ENCODE data around the gene GTPBP1.

Gene GTPBP1

DNA sequence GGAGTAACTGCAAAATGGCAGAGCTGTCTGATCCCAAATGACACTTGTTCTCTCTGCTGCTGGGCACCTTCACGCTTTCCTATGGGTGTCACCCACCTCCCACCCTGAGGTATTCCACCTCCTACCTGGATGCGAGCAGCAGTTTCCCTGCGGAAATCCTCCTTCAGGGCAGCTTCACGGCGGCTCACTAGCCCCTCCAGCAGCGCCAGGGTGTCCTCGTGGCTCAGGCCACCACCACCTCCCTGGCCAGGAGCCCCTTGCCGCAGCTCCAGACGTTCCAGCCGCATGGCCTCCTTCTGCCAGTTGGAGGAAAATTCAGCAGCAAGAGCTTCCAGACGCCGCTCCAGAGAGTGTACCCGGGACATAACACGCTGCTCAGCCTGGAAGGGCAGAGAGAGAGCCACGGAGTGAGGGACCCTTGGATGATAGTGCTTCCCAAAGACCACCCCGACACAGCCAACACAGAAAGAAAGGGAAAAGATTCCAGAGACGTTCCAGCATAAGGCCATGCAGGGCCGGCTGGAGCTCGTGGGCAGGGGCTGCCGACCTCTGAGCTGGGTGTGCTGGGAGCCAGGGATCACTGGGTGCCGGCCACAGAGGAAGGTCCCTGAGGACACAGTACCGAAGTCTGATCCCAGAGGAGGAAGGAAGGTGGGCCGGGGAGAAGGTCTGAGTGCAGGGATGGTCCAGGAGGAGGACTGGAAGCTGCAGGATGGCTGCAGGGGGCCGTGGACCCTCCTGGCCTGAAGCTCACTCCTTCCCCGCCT, 36.6 kb downstream of the GTPBP1 start:
- no peak for DNase-seq

DNA sequence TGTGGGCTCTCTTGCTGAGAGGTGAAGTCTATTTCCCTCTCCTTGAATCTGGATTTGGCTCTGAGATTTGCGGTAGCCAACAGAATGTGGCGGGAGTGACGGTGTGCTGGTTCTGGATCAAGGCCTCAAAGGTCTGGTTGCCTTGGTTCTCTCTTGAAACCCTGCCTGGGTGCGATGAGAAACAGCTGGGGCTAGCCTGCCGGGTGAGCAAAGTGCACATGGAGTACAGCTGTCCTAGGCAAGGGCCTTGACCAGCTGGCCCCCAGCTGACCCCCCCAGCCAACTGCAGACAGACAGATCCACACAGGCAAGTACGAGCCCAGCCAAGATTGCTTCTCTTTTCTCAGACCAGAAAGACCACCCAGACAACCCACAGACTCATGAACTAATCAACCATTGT, 39.2 kb downstream of the GTPBP1 start:
- no peak for DNase-seq

DNA sequence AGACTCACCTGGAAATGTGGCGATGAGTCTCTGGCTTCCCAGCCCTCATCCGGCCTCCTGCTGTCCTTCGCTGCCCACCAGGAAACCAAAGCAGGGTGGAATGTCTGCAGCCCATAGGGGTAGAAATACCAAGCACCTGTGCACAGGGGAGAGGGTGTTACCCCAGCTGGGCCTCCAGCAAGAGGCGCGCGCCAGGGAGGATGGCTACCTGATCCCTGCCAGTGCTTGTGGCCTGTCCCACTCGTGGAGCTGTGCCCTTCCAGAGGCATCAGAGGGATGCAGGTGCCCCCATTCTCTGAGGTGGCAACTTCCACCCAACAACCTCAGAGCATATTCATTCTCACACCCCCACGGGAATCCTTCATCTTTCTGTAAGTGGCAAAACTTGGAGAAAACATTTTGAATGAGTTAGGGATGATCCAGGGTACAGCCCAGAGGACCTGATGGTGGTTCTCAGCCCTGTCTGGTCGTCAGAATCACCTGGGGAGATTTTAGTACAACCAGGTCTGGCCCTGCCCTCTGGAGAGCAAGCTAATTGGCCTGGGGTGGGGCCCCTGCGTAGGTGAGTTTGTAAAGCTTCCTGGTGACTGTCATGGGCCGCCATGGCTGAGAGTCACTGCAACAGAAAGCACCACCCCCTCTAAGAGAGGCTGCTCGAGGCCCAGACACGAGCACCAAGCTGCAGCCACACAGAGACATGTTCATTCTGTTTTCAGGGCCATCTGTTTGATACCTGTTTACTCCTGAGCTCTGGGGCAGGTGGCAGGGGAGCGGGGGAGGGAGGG, 40.1 kb downstream of the GTPBP1 start:
- DNase-seq, result peak; percentile 46

DNA sequence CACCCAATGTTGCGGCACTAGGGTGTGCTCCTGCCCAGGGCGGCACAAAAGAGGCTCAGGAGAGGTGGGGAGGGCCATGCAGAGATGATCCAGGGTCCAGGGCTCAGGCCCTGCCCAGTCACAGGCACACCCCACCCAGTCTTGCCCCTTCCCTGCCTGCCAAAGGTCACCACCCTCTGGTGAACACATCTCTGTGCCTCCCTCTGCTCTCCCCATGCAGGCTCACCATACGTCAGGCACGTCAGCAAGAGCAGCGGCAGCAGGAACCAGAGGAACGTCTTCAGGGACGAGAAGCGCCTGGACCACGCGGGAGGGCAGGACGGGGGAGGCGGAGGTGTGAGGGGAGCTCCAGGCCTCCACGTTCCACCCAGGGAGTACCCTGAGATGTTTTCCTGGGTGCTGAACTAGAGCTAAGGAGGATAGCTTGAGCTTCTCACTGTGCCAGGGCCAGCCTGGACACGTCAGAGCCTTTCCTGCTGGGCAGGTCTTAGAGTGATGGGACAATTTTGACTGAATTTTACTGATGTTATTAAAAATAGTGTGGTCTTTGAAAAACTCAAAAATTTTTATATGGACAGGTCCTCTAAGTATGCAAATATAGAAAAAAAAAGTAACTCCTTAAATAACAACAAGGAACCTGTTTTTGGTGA, 42.9 kb downstream of the GTPBP1 start:
- no peak for DNase-seq

DNA sequence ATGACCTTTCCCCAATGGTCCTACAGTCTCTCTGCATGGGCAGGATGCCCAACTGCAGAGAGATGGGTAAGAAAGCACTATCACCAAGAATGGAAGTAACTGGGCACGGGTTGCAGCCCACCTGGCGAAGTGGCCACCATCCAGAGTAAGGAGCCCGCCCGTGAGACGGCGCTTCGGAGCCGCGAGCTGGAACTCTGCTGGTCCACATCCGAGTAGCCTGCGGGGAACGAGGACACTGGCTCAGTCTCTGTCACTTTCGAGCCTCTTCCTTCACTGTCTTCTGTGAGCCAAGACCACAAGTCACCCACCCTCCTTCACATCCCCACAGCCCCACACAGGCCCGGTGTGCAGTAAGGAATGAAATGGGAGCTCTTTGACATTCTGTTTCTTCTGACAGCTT, 44.4 kb downstream of the GTPBP1 start:
- DNase-seq, result no peak

DNA sequence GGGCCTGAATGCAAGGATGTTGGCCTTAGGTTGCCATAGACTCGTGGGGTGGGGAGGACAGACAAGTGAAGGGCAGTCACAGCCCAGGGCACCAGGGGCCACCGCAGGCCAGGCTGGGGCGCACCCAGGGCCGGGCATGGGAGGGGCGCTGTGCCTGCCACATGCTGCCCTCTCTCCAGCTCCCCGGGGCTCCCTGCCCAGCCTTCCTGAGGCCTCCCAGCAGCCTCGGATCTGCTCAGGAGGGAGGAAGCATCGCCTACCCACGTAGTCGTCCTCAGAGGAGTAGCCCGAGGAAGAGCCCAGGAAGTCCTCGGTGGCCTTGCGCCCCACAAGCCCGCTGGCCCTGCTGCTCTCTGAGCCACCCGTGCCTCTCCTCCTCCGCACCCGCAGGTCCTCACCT, 44.9 kb downstream of the GTPBP1 start:
- no peak for DNase-seq

DNA sequence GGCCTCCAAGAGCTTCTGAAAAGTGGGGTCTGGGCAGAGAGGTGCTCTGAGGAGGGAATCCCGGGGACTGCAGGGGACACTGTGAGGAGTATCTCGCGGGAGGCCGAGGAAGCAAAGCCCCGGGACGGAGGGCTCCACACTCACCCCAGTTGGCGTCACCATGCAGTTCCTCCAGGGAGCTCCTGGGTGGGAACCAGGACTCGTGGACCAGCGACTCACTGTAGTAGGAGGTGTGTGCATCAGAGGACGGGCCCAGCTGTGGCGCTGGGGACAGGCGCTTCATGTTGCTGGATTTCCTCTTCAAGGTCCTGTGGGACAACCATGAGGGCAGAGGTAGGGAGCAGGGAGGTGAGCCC, 45.3 kb downstream of the GTPBP1 start:
- DNase-seq, result no peak

DNA sequence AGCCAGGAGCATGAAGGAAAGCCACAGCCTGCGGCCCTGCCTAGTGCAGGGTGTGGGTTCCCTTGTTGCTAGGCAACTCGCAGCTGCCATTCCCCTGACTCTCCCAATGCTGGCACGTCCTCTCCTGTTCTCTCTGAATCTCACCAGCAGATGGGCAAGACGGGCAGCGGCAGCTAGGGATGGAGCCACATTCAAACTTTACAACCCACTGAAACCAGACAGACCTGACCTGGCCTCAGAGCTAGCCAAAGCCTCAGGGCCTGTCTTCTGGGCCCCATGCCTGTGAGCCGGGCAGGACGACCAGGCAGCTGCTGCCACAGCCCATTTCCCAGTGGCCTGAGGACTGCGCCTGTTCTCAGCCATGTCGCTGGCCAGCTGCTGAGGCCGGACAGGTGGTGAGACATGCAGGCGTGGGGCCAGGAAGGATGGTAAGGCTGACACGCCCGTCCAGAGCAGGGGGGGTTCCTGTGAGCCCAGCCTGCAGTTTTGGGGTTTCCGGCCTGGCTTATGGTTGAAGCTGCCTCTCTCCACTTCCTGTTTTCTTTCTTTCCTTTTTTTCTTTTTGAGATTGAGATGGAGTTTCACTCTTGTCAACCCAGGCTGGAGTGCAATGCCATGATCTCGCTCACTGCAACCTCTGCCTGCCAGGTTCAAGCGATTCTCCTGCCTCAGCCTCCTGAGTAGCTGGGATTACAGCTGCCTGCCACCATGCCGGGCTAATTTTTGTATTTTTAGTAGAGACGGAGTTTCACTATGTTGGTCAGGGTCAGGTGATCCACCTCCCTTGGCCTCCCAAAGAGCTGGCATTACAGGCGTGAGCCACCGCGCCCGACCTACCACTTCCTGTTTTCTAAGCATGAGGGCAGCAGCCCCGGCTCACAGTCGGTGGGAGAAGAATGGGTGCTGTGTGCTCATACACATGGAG, 45.9 kb downstream of the GTPBP1 start:
- no peak for DNase-seq

DNA sequence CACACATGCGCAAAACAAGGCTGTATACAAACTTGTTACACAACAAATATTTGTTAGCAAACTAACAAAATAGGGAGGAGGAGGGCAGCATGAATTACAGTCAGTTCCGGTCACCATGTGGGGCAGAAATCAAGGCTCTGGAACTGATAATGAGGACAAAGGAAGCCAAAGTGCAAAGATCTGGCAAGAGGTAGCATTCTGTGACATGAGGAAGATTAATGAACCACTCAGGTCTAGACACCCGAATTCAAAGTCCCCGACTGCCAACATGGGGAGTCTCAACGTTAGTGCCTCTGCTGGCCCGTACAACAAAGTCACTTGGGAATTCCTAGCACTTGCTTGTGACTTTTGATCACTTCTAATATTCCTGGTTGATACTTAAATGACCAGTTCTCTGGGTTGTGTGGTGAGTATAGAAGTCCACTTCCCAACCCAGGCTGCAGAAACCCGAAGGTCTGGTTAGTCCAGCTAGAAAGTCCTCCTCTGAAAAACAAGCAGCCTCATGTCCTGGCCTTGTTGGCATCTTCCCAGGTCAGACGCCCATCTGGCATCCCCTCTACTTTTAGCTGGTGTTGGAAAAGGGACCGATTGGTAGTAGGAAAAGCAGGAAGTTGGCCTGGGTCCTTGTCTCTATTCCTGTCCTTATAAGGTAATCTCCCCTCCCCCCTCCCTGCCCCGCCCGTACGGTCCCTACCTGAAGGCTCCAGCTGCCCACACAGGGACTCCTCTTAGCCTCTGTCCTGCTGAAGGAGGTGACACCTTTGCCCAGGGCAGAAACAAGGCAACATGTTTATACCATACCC, 48.4 kb downstream of the GTPBP1 start:
- DNase-seq, result peak; percentile 95

DNA sequence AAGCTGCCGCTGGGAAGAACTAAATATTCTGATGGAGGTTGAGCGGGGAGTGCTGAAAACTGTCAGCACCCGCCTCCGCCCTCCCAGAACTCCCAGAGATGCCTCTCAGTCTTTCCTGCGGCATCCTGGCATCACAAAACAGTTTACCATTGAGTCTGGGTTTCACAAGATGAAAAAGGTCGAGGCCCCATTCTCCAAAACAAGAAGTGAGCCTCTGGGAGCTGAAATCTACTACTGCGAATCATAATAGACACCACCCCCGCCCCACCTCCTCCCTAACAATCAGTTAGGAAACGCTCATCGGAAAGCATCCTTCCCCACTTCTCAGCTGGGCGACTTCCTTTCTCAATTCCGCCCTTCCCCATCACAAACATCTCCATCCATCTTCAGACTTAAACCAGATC, 49.0 kb downstream of the GTPBP1 start:
- no peak for DNase-seq

DNA sequence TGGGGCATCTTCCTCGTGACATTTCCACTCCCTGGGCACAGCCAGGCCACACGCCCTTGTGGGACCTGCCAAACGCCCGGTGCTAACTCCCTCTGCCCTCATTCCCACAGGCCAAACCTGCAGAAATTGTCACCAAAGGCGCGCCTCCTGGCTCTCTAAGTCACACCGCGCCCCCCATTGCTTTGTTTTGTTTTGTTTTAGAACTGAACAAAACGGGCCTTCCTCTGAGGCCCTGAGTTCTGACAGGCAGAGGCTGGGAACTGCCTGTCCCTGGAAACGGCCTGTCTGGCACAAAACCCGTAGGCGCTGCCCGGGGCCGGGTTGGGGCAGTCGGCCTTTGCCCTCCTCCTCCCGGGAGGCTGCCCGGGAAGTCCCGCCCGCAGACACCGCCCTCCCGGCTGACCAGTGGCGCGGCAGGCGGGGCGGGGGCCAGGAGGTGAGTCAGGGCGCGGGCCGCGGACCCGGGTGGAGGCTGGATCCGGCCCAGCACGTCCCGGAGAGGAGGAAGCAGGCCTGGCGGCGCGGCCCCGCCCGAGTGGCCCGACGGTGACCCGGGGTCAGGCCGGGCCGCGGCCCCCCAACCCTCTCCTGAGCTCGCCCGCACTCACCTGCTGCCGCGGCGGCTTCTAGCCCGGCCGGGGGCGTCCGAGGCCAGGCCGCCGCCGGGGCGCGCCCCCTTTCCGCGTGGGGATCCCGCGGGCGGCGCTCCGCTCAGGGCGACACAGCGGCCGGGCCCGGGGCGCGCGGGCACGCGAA, 49.6 kb downstream of the GTPBP1 start:
- no peak for DNase-seq

DNA sequence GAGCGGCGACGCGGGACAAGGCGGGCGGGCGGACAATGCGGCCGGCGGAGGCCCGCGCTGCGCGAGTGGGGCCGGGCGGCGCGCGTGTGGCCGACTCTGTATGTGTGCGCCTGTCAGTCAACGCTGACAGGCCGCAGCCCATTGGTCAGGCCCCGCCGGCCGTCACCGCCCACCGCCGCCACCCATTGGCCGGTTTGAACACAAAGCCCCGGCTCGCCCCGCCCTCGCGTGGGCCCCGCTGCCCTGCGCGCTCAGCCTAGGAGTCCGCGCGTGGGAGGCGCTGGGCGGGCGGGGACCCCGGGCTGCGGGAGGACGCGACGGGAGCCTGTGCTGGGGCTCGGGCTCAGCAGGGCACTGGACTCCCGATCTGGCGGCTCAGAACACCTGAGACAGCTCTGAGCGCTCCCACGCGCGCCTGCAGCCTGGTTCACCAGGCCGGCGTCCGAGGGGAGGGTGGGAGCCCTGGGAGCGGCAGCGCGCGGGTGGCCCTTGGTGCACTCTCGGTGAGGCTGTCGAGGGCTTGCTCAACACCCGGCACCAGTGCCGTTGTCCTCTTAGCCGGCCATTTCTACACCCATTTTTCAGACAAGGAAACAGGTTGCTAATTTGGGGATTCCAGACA, 50.3 kb downstream of the GTPBP1 start, which contains the start of gene SUN2:
SUN2 (minus strand) TSS at position 88 of the 622 bp plus-strand sequence. CDS start 3,370 bp downstream, outside the sequence.
- peak; percentile 75 for DNase-seq

DNA sequence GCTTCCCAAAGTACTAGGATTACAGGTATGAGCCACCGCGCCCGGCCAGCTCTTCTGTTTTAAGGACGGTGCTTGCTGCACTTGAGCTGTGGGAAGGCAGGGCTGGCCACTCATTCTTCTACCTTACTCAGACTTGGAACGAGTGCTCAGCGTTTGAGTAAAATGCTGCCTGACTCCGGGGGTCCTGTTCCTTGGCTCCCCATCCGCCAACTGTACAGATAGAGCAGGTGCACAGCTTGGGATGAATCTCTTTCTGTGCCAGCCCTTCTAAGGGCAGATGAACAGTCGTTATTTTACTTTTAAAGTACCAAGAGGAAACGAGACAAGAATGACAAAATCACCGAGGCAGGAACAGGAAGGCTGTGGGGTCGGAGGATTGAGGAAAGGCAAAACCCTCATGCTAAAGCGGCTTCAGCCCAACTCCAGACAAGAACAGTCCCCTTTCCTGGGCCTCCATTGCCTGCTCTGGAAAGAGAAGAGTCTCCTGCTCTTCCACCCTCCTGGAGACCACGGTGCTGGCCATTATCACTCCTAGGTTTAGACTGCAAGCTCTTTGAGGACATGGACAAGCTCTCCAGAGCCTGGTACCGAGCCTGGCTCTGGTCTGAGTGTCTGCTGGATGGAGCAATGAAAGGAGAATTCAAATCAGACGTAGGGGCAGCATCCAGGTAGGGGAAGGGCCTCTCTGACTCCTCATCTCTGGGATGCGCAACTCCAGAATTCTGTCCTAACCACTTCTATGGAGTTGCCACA, 51.1 kb downstream of the GTPBP1 start:
- no peak for DNase-seq

DNA sequence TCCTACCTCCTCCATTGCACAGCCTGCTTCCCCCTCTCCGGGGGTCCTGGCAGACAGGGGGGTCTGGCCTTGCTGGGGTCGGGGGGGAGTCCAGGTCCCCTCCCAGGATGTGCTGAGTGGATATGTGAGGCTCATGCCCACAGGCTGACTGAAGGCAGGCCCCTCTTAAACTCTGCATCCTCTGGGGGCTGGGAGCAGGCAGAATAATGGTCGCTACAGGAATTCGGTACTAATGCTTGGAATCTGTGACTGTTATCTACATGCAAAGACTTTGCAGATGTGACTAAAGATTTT, 51.7 kb downstream of the GTPBP1 start:
- DNase-seq, result no peak

DNA sequence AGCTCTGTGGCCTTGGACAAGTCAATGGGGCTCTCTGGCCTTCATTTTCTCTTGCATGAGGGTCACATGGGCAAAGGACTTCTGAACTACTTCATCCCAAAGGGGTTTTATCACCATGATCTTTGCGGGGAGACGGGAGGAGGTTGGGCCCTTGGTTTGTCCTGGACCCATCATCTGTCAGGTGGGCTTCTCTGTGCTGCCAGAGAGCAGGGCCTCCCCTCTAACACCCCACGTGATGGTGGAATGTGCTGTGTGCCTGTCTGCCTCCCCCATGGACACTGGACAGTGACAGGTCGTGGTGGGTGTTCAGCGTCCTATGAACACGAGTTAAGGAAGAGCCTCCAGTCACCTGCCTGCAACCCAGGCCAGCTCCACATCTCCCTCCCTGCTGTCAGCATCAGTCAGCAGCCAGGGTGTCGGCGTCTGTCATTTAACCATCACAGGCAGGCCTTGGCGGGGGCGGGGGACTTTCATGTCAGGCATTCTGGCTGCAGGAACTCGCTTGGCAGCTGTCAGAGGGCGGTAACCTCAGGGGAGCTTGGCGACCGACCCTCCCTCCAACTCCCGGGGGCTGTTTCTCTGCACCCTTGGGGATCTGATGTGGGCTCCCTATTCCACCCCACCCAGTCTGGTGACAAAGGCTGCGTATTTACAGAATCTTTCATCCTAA, 52.7 kb downstream of the GTPBP1 start:
- no peak for DNase-seq

DNA sequence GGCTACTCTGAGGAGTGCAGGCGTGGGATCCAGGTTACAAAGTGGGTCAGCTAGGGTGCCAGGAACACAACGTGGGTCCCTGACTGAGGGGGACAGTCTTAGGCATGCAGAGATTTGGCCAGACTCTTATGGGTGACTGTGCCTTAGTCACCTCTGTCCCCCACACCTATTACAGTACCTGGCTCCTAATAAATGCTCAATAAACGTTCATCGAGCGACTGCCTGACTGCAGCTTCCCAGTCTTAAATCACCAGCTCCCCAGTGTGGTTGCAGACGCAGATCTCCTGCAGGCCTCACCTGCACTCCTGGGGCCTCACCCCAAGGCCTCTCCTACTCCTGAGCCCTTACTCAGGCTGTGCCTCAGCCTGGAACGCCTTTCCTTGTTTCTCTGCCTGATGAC, 53.3 kb downstream of the GTPBP1 start:
- no peak for DNase-seq

DNA sequence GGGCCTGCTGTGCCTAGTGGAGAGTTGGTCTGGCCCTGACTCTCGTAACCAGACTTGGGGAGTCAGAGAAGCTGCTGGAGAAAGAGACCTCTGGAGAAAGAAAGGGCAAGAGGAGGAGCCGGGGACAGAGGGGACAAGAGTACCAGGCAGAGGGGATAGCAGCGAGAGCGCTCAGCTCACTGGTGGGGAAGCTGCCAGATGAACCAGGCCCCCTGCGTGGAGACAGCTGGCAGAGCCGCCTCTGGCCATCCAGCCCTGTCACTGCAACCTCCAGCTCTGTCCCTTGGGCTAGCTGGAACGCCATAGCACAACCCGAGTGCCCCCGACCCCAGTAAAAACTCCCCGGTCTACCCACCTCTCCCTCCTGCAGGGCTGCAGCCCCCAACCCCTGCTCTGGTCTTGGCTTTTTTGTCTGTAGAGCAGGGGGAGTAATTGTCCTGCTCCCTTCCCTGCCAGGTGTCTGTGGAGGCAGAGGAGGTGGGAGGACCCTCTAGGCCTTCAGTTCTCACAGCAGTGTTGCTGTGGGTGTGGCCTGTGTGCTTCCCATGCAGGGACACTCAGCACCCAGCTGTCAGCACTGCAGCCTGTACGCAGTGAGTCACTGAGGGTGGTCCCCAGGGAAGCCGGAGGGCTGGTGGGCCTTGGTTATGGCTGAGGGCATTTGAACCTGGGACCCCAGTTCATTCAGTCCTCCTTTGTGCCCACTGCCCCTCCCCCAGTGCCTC, 54.9 kb downstream of the GTPBP1 start:
- DNase-seq, result no peak

Data from NCI-H2029 (cell line).